HepG2 (cell line): Measurements from ENCODE around the gene TMEM8B. TPM values are rescaled to one million over a fixed set of nuclear protein-coding genes. Genes with fewer than 3 reads are reported as not detected.

Experiments used
- ARNT2 ChIP-seq: sonication (generic); formaldehyde crosslinking; IDR thresholded peaks from 2 replicates; pipeline ENCODE4 v1.8.0; 2022; ENCODE audit warnings: mild to moderate bottlenecking, low read depth, missing genetic modification reagents, moderate library complexity
- CENPX ChIP-seq: sonication (generic); formaldehyde crosslinking; IDR thresholded peaks from 2 replicates; pipeline ENCODE4 v1.9.0; 2021; ENCODE audit warnings: mild to moderate bottlenecking, missing genetic modification reagents, moderate library complexity
- CTCF ChIP-seq: sonication (generic); formaldehyde crosslinking; IDR thresholded peaks from 2 replicates; pipeline ENCODE4 v1.5.0; 2020; ENCODE audit warnings: mild to moderate bottlenecking, missing genetic modification reagents, moderate library complexity
- ELF3 ChIP-seq: IDR thresholded peaks from 2 replicates; pipeline ENCODE4 v1.6.1; 2016; ENCODE audit warnings: missing genetic modification reagents, missing compliant biosample characterization
- HOXD1 ChIP-seq: sonication (generic); formaldehyde crosslinking; IDR thresholded peaks from 2 replicates; pipeline ENCODE4 v1.5.0; 2020; ENCODE audit warnings: missing genetic modification reagents
- IKZF5 ChIP-seq: IDR thresholded peaks from 2 replicates; pipeline ENCODE4 v1.6.1; 2018; ENCODE audit warnings: missing genetic modification reagents, mild to moderate bottlenecking, missing compliant biosample characterization
- MED1 ChIP-seq: sonication (generic); formaldehyde crosslinking; IDR thresholded peaks from 2 replicates; pipeline ENCODE4 v1.4.0; 2020; ENCODE audit warnings: missing genetic modification reagents
- NR2F1 ChIP-seq, 2 experiments: fragments of 450-650 bp in 1 of 2; formaldehyde crosslinking in 1 of 2; IDR thresholded peaks; 2 replicates each; pipeline versions ENCODE4 v1.5.0 to v1.6.1; 2016 to 2020; ENCODE audit warnings: mild to moderate bottlenecking in 1 of 2, missing compliant biosample characterization in 1 of 2, missing genetic modification reagents in 1 of 2, moderate library complexity in 1 of 2
- NR2F2 ChIP-seq: IDR thresholded peaks from 2 replicates; pipeline ENCODE4 v1.6.1; 2012; ENCODE audit warnings: low read depth, inconsistent platforms, borderline replicate concordance
- SNAPC4 ChIP-seq: sonication (generic); formaldehyde crosslinking; IDR thresholded peaks from 2 replicates; pipeline ENCODE4 v1.4.0; 2020; ENCODE audit warnings: mild to moderate bottlenecking, missing genetic modification reagents
- SRF ChIP-seq: IDR thresholded peaks from 2 replicates; pipeline ENCODE4 v1.6.1; 2011; ENCODE audit warnings: mild to moderate bottlenecking, low read depth, low read length, moderate library complexity
- ZNF331 ChIP-seq: sonication (generic); formaldehyde crosslinking; IDR thresholded peaks from 2 replicates; pipeline ENCODE4 v1.4.0; 2020; ENCODE audit warnings: missing genetic modification reagents
- ZNF674 ChIP-seq: sonication (generic); formaldehyde crosslinking; IDR thresholded peaks from 2 replicates; pipeline ENCODE4 v1.5.0; 2020; ENCODE audit warnings: low read depth, mild to moderate bottlenecking, missing genetic modification reagents
- ZNF749 ChIP-seq: sonication (generic); formaldehyde crosslinking; IDR thresholded peaks from 2 replicates; pipeline ENCODE4 v1.8.0; 2022; ENCODE audit warnings: mild to moderate bottlenecking, missing genetic modification reagents, moderate library complexity, borderline replicate concordance
- polyA plus RNA-seq, 8 experiments: library from polyadenylated mRNA; depleted of rRNA in 3 of 8; stranded (reverse) in 7 of 8; unstranded in 1 of 8; fragments of >200 nt; fragmentation: Illumina TruSeq in 4 of 8; extraction: Trizol in 4 of 8; gene quantifications; 2 replicates each; pipeline versions ENCODE4 v1.2.1 to v1.2.3, GENCODE V29; 2011 to 2016; ENCODE audit warnings: low read depth in 4 of 8, missing spikeins in 1 of 8, mixed read lengths in 1 of 8; ENCODE audit not compliant: insufficient read depth in 1 of 8
- total RNA-seq, 5 experiments: library from RNA; depleted of rRNA; stranded (reverse); fragments of >200 nt; fragmentation: Illumina TruSeq; extraction: Trizol; gene quantifications; 2 replicates each; pipeline ENCODE4 v1.2.3, GENCODE V29; 2016; ENCODE audit warnings: low read depth in 1 of 5
- TF ChIP-seq, protein P1 (sequence below): IDR thresholded peaks from 2 replicates; pipeline ENCODE4 v1.6.1; 2018; ENCODE audit warnings: missing genetic modification reagents
- TF ChIP-seq, protein P2 (sequence below): IDR thresholded peaks from 2 replicates; pipeline ENCODE4 v1.6.1; 2016; ENCODE audit warnings: missing compliant biosample characterization, missing genetic modification reagents, borderline replicate concordance
- TF ChIP-seq, protein P3 (sequence below): sonication (generic); formaldehyde crosslinking; IDR thresholded peaks from 2 replicates; pipeline ENCODE4 v1.4.0; 2020; ENCODE audit warnings: missing genetic modification reagents; ENCODE audit errors: not compliant biosample characterization

TMEM8B gene
- total and polyA plus RNA-seq, 2 of the 13 experiments (the other 11 are each of a cell fraction or from before 2014, with no cell fraction given), result 2.1 to 2.7 TPM

DNA sequence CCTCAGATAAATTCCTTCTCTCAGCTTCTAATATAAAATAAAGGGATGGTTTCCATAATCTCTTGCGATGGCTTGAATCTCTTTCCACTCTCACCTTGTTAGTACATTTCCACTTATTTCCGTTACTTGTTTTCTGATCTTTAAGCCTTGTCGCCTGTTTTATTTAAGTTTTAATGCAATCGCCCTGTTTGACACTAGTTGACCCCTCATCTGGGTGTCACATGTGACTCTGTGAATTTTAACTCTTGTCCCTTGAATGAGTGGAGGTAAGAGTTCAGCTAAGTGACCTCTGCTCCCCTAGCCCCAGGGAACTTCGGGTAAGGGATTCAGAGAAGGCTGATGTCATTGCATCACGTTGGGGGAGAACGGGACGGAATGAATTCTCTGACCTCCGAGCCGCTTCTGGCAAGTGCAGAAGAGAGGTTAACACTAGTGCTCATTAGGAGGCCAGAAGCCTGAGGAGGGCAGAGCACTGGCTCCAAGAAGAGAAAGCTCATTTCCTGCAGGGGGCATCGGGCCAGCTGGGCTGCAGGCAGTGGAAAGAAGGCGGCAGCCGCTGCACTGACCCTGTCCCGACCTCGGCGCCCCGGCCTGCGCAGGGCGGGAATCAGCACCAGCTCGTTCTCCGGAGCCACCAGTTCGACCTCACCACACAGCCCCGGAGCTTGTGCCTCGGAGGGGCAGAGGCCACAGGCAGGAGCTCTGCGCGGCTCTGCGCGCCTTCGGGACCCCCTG lies 14.8 kb upstream of the TMEM8B start (continued):
- TF ChIP-seq SNAPC4 (CRISPR knock-in tag) (peak; percentile 44; the same call in 1 of the 2 replicates), ZNF331 (CRISPR knock-in tag) (peak; percentile 60), NR2F1 (CRISPR knock-in tag; IDR thresholded peaks at IDR 0.05) (peak; percentile 82 to 89), ARNT2 (CRISPR knock-in tag) (peak; percentile 74), IKZF5 (CRISPR knock-in tag) (peak; percentile 66; the same call in 1 of the 2 replicates), CTCF (peak; percentile 14; the same call in 1 of the 2 replicates), SRF (0 out of 2 replicates have a peak, but pooled peaks have one; percentile 1), ELF3 (CRISPR knock-in tag) (peak; percentile 61; the same call in 1 of the 2 replicates), MED1 (CRISPR knock-in tag) (peak; percentile 81), ZNF674 (CRISPR knock-in tag) (no peak), NR2F2 (peak; percentile 76), CENPX (no peak), HOXD1 (CRISPR knock-in tag) (peak; percentile 21; the same call in 1 of the 2 replicates), ZNF749 (no peak)
- TF ChIP-seq, protein P1, sequence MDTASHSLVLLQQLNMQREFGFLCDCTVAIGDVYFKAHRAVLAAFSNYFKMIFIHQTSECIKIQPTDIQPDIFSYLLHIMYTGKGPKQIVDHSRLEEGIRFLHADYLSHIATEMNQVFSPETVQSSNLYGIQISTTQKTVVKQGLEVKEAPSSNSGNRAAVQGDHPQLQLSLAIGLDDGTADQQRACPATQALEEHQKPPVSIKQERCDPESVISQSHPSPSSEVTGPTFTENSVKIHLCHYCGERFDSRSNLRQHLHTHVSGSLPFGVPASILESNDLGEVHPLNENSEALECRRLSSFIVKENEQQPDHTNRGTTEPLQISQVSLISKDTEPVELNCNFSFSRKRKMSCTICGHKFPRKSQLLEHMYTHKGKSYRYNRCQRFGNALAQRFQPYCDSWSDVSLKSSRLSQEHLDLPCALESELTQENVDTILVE (CRISPR knock-in tag), result peak; percentile 67; the same call in 1 of the 2 replicates
- TF ChIP-seq, protein P2, sequence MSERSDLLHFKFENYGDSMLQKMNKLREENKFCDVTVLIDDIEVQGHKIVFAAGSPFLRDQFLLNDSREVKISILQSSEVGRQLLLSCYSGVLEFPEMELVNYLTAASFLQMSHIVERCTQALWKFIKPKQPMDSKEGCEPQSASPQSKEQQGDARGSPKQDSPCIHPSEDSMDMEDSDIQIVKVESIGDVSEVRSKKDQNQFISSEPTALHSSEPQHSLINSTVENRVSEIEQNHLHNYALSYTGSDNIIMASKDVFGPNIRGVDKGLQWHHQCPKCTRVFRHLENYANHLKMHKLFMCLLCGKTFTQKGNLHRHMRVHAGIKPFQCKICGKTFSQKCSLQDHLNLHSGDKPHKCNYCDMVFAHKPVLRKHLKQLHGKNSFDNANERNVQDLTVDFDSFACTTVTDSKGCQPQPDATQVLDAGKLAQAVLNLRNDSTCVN, result peak; percentile 44; the same call in 1 of the 2 replicates
- TF ChIP-seq, protein P3, sequence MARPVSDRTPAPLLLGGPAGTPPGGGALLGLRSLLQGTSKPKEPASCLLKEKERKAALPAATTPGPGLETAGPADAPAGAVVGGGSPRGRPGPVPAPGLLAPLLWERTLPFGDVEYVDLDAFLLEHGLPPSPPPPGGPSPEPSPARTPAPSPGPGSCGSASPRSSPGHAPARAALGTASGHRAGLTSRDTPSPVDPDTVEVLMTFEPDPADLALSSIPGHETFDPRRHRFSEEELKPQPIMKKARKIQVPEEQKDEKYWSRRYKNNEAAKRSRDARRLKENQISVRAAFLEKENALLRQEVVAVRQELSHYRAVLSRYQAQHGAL (CRISPR knock-in tag), result no peak
